OCI-LY7 (cell line): ENCODE measurements around the gene TEX13B. TPM values are rescaled to one million over a fixed set of nuclear protein-coding genes. Genes with fewer than 3 reads are reported as not detected.

Source experiments
- BruUV-seq: library from RNA; stranded (reverse); fragments of 400-500 nt; replicated peaks from 2 replicates; lab custom pipeline; 2021; lab: Mats Ljungman, UMichigan
- CTCF ChIA-PET: fragments of 300-600 bp; sonication (Branson Sonifier 250); formaldehyde crosslinking; loops from one replicate; lab custom pipeline; 2022; ENCODE audit warnings: antibody characterized with exemption; ENCODE audit not compliant: unreplicated experiment; lab: Charles Lee
- POLR2A ChIA-PET: fragments of 300-600 bp; sonication (Branson Sonifier 250); formaldehyde crosslinking; loops from one replicate; lab custom pipeline; 2022; ENCODE audit warnings: antibody characterized with exemption; lab: Charles Lee
- DNase-seq: peaks from one replicate; pipeline ENCODE4 v3.0.0-alpha.2; 2015; ENCODE audit warnings: low spot score
- H2AFZ ChIP-seq: fragments of 200-600 bp; sonication (generic), shearing (Covaris generic); 2 replicates; pipeline ENCODE4 v1.6.1; 2014; ENCODE audit warnings: mild to moderate bottlenecking, antibody characterized with exemption, low read length, moderate library complexity
- H3K27ac ChIP-seq: fragments of 200-600 bp; sonication (generic); 2 replicates; pipeline ENCODE4 v1.5.1; 2014; ENCODE audit warnings: mixed run types, low read depth, mild to moderate bottlenecking, moderate library complexity, low read length, inconsistent platforms; ENCODE audit not compliant: poor library complexity, severe bottlenecking
- H3K36me3 ChIP-seq: fragments of 200-600 bp; sonication (generic); 2 replicates; pipeline ENCODE4 v1.6.1; 2014; ENCODE audit warnings: mild to moderate bottlenecking, antibody characterized with exemption, low read length, moderate library complexity, mixed read lengths; ENCODE audit not compliant: insufficient read depth
- H3K4me1 ChIP-seq: fragments of 200-600 bp; sonication (generic); 2 replicates; pipeline ENCODE4 v1.5.1; 2014; ENCODE audit warnings: mild to moderate bottlenecking, low read length; ENCODE audit not compliant: insufficient read depth, poor library complexity, severe bottlenecking
- H3K4me2 ChIP-seq: fragments of 200-600 bp; sonication (generic); 2 replicates; pipeline ENCODE4 v1.6.1; 2014; ENCODE audit warnings: mild to moderate bottlenecking, low read length
- H3K4me3 ChIP-seq: fragments of 200-600 bp; sonication (generic); 2 replicates; pipeline ENCODE4 v1.5.1; 2014; ENCODE audit warnings: mild to moderate bottlenecking, low read depth, low read length; ENCODE audit not compliant: poor library complexity, severe bottlenecking
- H3K79me2 ChIP-seq: fragments of 200-600 bp; sonication (generic); 2 replicates; pipeline ENCODE4 v1.6.1; 2016; ENCODE audit warnings: low read depth, mild to moderate bottlenecking, low read length, moderate library complexity, mixed read lengths; ENCODE audit not compliant: insufficient read depth
- H3K9me2 ChIP-seq: fragments of 200-600 bp; sonication (generic); 2 replicates; pipeline ENCODE4 v1.6.1; 2016; ENCODE audit warnings: mild to moderate bottlenecking, low read length, mixed read lengths; ENCODE audit not compliant: insufficient read depth
- H3K9me3 ChIP-seq: fragments of 200-600 bp; sonication (generic); 2 replicates; pipeline ENCODE4 v1.6.1; 2014; ENCODE audit warnings: mild to moderate bottlenecking, mixed run types, low read length, mixed read lengths
- H4K20me1 ChIP-seq: fragments of 200-600 bp; sonication (generic); 2 replicates; pipeline ENCODE4 v1.6.1; 2014; ENCODE audit warnings: mild to moderate bottlenecking, antibody characterized with exemption, low read length, moderate library complexity, mixed read lengths; ENCODE audit not compliant: insufficient read depth
- EZH2phosphoT487 ChIP-seq: fragments of 200-600 bp; sonication (generic); IDR thresholded peaks from 2 replicates; pipeline ENCODE4 v1.6.1; 2018; ENCODE audit warnings: low read depth, borderline replicate concordance, mild to moderate bottlenecking, mixed run types, antibody characterized with exemption, low read length, moderate library complexity, mixed read lengths
- intact Hi-C: fragments of 100-400 bp; cut with micrococcal nuclease; formaldehyde crosslinking; loops from one replicate; pipeline ENCODE4 v1.10.0; 2022; ENCODE audit not compliant: unreplicated experiment
- total RNA-seq, 2 experiments: library from RNA; depleted of rRNA in 1 of 2; stranded (reverse); fragments of >200 nt in 1 of 2; shearing (Covaris generic) in 1 of 2; gene quantifications; 2 replicates each; pipeline ENCODE4 v1.2.3, GENCODE V29; 2014 to 2022
- TF ChIP-seq, protein P1 (sequence below): fragments of 200-600 bp; sonication (generic); conservative IDR thresholded peaks from 2 replicates; pipeline ENCODE4 v1.5.1; 2014; ENCODE audit warnings: mild to moderate bottlenecking, antibody characterized with exemption, low read length, moderate library complexity, mixed read lengths

The TEX13B gene
- total RNA-seq, 2 experiments from 2014 or later = not detected

DNA sequence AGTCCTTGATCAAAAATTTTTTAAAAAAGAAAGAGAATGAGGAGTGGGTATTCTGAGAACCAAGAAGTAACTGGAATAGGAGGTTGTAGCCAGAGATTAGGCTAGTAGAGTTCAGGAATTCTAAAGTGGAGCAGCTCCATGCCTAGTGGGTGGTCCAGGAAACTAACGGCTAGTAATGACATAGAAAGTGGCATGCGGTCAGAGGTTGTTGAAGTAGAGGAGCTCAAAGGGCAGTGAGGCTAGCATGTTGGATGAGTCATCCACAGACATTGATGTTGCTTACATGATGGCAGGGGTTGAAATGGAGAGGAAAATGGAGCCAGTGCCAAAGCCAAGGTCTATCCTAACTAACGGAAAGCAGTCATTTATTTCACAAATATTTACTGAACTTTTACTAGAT is 42.1 kb downstream of the TEX13B start:
- Histone ChIP-seq H3K36me3 (no peaks in the 10 kb centered on the region), H3K9me3 (no peaks in the 10 kb centered on the region), H3K9me2 (no peaks in the 10 kb centered on the region), H3K27ac (no peak overlapping the region), H3K4me1 (no peaks in the 10 kb centered on the region), H3K4me2 (no peak overlapping the region), H3K4me3 (no peak overlapping the region), H4K20me1 (no peaks in the 10 kb centered on the region), H3K79me2 (no peaks in the 10 kb centered on the region), H2AFZ (no peak overlapping the region)
- no peak for DNase-seq
- intact Hi-C loops = no loop called here
- no TSS peak for BruUV-seq
- ChIA-PET CTCF (no interaction called here), POLR2A (no interaction called here)
- TF ChIP-seq, protein P1, sequence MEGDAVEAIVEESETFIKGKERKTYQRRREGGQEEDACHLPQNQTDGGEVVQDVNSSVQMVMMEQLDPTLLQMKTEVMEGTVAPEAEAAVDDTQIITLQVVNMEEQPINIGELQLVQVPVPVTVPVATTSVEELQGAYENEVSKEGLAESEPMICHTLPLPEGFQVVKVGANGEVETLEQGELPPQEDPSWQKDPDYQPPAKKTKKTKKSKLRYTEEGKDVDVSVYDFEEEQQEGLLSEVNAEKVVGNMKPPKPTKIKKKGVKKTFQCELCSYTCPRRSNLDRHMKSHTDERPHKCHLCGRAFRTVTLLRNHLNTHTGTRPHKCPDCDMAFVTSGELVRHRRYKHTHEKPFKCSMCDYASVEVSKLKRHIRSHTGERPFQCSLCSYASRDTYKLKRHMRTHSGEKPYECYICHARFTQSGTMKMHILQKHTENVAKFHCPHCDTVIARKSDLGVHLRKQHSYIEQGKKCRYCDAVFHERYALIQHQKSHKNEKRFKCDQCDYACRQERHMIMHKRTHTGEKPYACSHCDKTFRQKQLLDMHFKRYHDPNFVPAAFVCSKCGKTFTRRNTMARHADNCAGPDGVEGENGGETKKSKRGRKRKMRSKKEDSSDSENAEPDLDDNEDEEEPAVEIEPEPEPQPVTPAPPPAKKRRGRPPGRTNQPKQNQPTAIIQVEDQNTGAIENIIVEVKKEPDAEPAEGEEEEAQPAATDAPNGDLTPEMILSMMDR = no peak
- TF ChIP-seq EZH2phosphoT487 = no peak

DNA sequence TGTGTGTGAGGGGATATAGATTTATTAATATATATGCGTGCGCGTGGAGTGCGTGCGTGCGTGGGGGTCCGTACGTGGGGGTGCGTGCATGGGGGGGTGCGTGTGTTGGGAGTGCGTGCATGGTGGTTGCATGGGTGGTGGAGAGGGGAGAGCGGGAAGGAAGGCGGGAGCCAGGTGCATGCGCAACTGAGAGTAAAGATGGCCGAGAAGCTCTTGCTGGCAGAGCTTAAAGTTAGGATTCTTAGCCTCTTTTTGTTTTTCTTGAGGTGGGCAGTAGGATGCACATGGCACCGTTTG is 45.8 kb downstream of the TEX13B start:
- Histone ChIP-seq H3K36me3 (no peaks in the 10 kb centered on the region), H3K9me3 (no peaks in the 10 kb centered on the region), H3K27ac (no peak overlapping the region), H3K79me2 (no peaks in the 10 kb centered on the region), H2AFZ (no peak overlapping the region), H3K9me2 (no peaks in the 10 kb centered on the region), H3K4me3 (no peak overlapping the region), H4K20me1 (no peaks in the 10 kb centered on the region), H3K4me1 (no peaks in the 10 kb centered on the region), H3K4me2 (no peak overlapping the region)
- intact Hi-C loops = no loop called here
- TF ChIP-seq EZH2phosphoT487 = no peak
- TF ChIP-seq, protein P1 = no peak
- BruUV-seq = no TSS peak
- POLR2A ChIA-PET = no interaction called here
- no peak for DNase-seq
- CTCF ChIA-PET = no interaction called here

DNA sequence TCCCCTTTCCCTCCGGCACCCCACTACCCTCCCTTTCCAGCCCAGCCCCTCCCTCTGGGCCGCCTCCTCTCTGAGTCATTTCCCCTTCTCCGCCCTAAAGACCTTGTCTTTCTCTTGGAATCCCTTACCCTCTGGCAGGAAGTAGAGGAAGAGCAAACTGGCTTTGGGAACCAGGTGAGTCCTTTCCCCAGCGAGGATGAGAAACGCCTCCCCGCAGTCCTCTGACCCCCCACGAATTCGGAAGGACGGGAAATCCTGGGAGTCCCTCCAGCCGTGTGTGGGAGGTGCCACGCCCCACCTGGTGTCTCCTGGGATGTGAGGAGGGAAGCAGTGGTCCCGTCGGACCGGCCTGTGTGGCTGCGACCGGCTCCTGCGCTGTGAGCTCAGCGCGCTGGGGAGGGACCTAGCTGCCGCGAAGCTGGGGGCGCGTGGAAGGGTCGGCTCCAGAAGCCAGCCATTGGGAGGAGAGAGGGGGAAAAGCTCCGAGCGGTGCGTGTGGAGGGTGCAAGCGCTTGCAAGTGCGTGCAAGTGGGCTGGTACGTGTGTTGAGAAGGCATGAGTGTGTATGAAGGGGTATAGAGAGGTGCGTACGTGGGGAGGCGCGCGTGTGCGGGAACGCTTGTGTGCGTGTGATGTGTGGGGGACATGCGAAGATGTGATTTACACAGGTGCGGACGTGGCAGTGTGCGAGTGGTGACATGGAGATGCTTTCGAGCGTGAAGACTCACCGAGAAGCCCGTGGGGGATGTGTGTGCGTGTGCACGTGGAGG is 46.3 kb downstream of the TEX13B start:
- Histone ChIP-seq H3K9me3 (no peaks in the 10 kb centered on the region), H4K20me1 (no peaks in the 10 kb centered on the region), H3K9me2 (no peaks in the 10 kb centered on the region), H3K27ac (no peak overlapping the region), H3K4me3 (no peak overlapping the region), H3K79me2 (no peaks in the 10 kb centered on the region), H2AFZ (no peak overlapping the region), H3K4me1 (no peaks in the 10 kb centered on the region), H3K36me3 (no peaks in the 10 kb centered on the region), H3K4me2 (no peak overlapping the region)
- DNase-seq = no peak
- BruUV-seq = no TSS peak
- POLR2A ChIA-PET = no interaction called here
- CTCF ChIA-PET = no interaction called here
- TF ChIP-seq, protein P1 = no peak
- intact Hi-C loops = no loop called here
